HG03280 (cell line): Measurements from ENCODE around the gene P2RX1.
"Not testable (repeated sequence)": the region's sequence is repeated elsewhere in the genome, so short reads cannot be mapped to it uniquely, and the experiment has no call there.

Experiments
- ATAC-seq: cut with Tn5 transposase; IDR thresholded peaks from one replicate; pipeline ENCODE4 v1.9.1; 2021; ENCODE audit warnings: mild to moderate bottlenecking, moderate library complexity; ENCODE audit not compliant: unreplicated experiment

The P2RX1 gene

GRCh38 chr17:3952186-3952585, 35.9 kb upstream of the P2RX1 start:
- ATAC-seq: no peak

- no peak for ATAC-seq
Observed at GRCh38 chr17:3951420-3951819, 35.2 kb upstream of the P2RX1 start.

GRCh38 chr17:3951003-3951402, 34.7 kb upstream of the P2RX1 start:
- ATAC-seq: no peak

GRCh38 chr17:3950584-3950983, 34.3 kb upstream of the P2RX1 start:
- no peak for ATAC-seq

GRCh38 chr17:3949418-3949817, 33.2 kb upstream of the P2RX1 start:
- ATAC-seq: no peak

GRCh38 chr17:3948551-3948950, 32.3 kb upstream of the P2RX1 start:
- not testable (repeated sequence) for ATAC-seq

- ATAC-seq: no peak
Observed at GRCh38 chr17:3947318-3947810, 31.1 kb upstream of the P2RX1 start.

- no peak for ATAC-seq
Observed at GRCh38 chr17:3946711-3947235, 30.5 kb upstream of the P2RX1 start.

GRCh38 chr17:3944485-3945388, 28.5 kb upstream of the P2RX1 start:
- ATAC-seq: no peak

- ATAC-seq: no peak
Observed at GRCh38 chr17:3943240-3943891, 27.1 kb upstream of the P2RX1 start.

- no peak for ATAC-seq
Observed at GRCh38 chr17:3940965-3941698, 24.9 kb upstream of the P2RX1 start.

- no peak for ATAC-seq
Observed at GRCh38 chr17:3937359-3937758, 21.1 kb upstream of the P2RX1 start.

- no peak for ATAC-seq
Observed at GRCh38 chr17:3935825-3936355, 19.6 kb upstream of the P2RX1 start.

GRCh38 chr17:3935140-3935542, 18.9 kb upstream of the P2RX1 start:
- no peak for ATAC-seq

GRCh38 chr17:3929764-3930163, 13.5 kb upstream of the P2RX1 start:
- no peak for ATAC-seq

- ATAC-seq: no peak
Observed at GRCh38 chr17:3929181-3929580, 12.9 kb upstream of the P2RX1 start.

- no peak for ATAC-seq
Observed at GRCh38 chr17:3928406-3928805, 12.1 kb upstream of the P2RX1 start.

GRCh38 chr17:3927628-3928340, 11.5 kb upstream of the P2RX1 start:
- ATAC-seq: no peak

- no peak for ATAC-seq
Observed at GRCh38 chr17:3926860-3927627, 10.8 kb upstream of the P2RX1 start.
